ENCODE measurements around the gene COL4A5.

DNA sequence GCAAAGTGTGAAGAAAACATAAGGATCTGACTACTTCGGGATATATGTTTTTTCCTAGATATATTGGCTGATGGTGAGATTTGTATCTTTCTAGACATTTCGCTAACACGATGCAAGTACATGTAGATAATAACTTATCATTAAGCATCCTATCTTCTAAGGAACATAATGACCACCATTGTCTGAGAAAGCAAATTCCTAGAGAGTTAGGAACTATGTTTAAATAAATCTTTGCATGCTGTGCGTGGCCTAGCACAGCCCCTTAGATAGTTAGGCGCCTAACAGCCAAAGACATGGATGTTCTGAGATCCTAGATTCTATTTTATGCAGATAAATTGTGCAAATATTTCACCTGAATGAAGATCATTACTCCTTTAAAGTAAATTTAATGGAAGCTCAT lies 4.4 kb upstream of the COL4A5 start:
- TF ChIP-seq, protein P1, sequence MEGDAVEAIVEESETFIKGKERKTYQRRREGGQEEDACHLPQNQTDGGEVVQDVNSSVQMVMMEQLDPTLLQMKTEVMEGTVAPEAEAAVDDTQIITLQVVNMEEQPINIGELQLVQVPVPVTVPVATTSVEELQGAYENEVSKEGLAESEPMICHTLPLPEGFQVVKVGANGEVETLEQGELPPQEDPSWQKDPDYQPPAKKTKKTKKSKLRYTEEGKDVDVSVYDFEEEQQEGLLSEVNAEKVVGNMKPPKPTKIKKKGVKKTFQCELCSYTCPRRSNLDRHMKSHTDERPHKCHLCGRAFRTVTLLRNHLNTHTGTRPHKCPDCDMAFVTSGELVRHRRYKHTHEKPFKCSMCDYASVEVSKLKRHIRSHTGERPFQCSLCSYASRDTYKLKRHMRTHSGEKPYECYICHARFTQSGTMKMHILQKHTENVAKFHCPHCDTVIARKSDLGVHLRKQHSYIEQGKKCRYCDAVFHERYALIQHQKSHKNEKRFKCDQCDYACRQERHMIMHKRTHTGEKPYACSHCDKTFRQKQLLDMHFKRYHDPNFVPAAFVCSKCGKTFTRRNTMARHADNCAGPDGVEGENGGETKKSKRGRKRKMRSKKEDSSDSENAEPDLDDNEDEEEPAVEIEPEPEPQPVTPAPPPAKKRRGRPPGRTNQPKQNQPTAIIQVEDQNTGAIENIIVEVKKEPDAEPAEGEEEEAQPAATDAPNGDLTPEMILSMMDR (IDR thresholded peaks at IDR 0.05; ENCODE audit: low read length) = no peak
- no peak for TF ChIP-seq EZH2 (IDR thresholded peaks at IDR 0.05; ENCODE audit: borderline replicate concordance, low read length)
